ENCODE results near the gene DCTN2.
"Not testable (repeated sequence)": the region's sequence is repeated elsewhere in the genome, so short reads cannot be mapped to it uniquely, and the experiment has no call there.

DCTN2 gene

GRCh38 chr12:57513677-57514076 is 33.3 kb downstream of the DCTN2 start:
- not testable (repeated sequence) for DNase-seq

- DNase-seq, result no peak
Measured at GRCh38 chr12:57513266-57513665, 33.7 kb downstream of the DCTN2 start.

DNA sequence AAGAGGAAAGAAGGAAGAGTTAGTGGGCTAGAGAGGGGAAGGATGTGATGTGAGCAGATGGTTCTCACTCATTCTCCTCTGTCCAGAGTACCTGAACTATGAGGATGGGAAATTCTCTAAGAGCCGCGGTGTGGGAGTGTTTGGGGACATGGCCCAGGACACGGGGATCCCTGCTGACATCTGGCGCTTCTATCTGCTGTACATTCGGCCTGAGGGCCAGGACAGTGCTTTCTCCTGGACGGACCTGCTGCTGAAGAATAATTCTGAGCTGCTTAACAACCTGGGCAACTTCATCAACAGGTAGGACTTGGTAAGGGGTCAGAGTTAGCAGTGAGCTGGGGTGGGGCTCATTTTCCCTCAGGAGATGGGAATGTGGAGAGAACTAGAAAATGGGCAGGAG is 34.3 kb downstream of the DCTN2 start:
- DNase-seq, result no peak

DNA sequence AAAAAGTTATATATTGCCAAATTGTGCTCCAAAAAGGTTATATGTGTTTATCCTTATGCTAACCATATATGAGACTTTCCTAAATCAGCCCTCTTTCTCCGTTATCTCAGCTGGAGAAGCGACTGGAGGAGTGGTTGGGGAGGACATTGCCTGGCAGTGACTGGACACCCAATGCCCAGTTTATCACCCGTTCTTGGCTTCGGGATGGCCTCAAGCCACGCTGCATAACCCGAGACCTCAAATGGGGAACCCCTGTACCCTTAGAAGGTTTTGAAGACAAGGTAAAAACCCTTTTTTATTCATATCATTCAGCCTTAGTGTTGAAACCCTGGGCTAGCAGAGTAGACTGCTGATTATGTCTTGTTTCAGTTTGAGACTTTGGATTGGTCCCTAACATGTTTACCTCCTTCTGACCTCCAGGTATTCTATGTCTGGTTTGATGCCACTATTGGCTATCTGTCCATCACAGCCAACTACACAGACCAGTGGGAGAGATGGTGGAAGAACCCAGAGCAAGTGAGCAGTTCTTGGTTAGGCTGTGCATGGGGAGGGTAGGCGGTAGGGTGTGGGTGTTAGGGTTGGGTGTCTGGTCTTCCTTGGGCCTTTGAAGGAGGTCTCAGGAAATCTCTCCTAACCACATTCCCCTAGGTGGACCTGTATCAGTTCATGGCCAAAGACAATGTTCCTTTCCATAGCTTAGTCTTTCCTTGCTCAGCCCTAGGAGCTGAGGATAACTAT is 35.2 kb downstream of the DCTN2 start:
- no peak for DNase-seq

DNA sequence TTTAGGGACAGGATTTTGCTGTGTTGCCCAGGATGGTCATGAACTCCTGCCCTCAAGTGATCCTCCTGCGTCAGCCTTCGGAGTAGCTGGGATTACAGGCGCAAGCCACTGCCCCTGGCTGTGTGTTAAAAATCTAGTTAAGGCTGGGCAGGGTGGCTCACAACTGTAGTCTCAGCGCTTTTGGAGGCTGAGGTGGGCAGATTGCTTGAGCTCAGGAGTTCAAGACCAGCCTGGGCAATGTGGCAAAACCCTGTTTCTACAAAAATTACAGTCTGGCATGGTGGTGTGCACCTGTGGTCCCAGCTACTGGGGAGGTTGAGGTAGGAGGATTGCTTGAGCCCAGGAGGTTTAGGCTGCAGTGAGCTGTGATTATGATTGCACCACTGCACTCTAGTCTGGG is 35.8 kb downstream of the DCTN2 start:
- no peak for DNase-seq

DNA sequence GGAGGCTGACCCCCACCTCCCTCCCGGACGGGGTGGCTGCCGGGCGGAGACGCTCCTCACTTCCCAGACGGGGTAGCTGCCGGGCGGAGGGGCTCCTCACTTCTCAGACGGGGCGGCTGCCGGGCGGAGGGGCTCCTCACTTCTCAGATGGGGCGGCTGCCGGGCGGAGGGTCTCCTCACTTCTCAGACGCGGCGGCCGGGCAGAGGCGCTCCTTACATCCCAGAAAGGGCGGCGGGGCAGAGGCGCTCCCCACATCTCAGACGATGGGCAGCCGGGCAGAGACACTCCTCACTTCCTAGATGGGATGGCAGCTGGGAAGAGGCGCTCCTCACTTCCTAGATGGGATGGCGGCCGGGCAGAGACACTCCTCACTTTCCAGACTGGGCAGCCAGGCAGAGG is 39.2 kb downstream of the DCTN2 start:
- not testable (repeated sequence) for DNase-seq

GRCh38 chr12:57506541-57506940 is 40.5 kb downstream of the DCTN2 start:
- not testable (repeated sequence) for DNase-seq

GRCh38 chr12:57502311-57502969 is 44.6 kb downstream of the DCTN2 start:
- not testable (repeated sequence) for DNase-seq

DNA sequence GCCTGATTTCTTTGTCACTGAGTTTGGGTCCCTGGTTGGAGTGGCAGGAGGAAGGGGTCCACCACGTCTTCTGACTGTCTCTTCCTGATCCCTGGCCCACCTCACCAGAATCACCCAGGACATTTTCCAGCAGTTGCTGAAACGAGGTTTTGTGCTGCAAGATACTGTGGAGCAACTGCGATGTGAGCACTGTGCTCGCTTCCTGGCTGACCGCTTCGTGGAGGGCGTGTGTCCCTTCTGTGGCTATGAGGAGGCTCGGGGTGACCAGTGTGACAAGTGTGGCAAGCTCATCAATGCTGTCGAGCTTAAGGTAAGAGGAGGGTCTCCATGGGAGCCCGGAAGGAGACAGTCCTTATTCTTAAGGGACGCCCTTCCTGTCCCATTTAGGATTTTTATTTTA is 46.8 kb downstream of the DCTN2 start:
- DNase-seq, result no peak

- no peak for DNase-seq
Measured at GRCh38 chr12:57498571-57498970, 48.4 kb downstream of the DCTN2 start.

DNA sequence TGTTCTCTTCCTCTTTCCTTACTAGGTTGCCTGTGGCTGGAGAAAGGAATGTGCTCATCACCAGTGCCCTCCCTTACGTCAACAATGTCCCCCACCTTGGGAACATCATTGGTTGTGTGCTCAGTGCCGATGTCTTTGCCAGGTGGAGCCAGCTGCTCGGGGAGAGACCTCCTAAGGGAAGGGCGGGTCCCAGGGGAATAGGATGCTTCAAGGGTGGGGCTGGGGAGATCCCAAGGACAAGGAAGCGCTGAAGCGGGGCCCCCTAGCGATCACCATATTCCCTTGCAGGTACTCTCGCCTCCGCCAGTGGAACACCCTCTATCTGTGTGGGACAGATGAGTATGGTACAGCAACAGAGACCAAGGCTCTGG is 48.9 kb downstream of the DCTN2 start:
- DNase-seq, result no peak

- no peak for DNase-seq
Measured at GRCh38 chr12:57497223-57498131, 49.5 kb downstream of the DCTN2 start.

DNA sequence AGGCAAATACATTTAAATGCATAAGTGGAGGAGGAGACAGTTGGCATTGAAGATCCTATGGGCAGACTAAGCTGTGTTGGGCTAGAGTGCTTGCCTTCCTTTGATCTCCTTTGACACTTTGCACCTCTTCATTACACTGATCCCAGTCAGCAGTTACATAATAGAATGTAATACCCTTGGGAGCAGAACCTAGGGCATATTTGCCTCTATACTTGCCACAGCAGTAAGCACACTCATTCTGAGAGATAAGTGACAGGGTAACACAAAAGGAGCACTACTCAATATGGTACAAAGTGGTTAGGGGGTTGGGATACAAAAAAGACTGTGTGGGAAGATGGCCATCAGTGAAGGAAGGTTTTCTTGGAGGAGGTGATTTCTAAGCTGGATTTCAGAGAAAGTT is 50.2 kb downstream of the DCTN2 start:
- no peak for DNase-seq

- DNase-seq, result not testable (repeated sequence)
Measured at GRCh38 chr12:57495051-57495701, 51.8 kb downstream of the DCTN2 start.

DNA sequence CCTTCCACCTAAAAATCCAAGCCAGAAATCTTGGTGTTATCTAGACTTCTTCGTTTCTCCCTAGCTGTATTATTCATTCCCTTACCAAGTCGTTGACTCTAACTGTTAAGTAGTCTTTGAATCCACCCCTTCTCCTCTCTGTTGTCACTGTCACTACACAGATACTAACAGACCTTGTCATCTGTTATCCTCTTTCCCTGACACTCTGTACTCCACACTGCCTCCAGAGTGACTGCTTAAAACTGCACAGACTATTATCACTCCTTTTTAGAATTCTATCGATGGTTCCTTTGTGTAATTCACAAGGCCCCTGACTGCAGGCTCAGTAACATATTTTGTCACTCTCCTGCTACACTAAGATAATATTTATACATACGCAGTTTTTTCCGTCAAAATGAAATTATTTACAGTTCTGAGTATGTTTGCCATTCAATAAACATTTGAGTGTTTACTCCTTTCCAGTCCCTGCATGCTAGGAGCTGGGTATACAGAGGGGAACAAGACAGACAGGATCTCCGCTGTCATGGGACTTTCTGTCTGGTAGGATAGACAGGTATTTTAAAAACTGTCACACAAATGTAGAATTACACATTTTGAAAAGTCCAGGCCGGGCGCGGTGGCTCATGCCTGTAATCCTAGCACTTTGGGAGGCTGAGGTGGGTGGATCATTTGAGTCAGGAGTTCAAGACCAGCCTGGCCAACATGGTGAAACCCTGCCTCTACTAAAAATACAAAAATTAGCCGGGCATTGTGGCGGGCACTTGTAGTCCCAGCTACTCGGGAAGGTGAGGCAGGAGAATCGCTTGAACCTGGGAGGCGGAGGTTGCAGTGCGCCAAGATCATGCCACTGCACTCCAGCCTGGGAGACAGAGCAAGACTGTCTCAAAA is 55.4 kb downstream of the DCTN2 start:
- DNase-seq, result no peak

DNA sequence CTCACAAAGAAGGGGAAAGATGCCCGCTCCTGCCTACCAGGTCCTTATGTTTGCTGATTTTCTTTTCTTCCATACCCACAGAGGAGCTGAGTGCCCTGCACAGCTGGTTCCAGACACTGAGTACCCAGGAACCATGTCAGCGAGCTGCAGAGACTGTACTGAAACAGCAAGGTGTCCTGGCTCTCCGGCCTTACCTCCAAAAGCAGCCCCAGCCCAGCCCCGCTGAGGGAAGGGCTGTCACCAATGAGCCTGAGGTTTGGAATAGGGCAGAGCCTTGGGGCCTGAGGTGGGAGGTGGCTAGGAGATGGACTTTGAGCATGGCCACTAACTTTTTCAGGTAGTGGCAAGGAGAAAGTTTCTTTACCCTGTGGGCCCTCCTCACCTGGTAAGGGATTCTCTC is 56.9 kb downstream of the DCTN2 start:
- DNase-seq, result no peak

DNA sequence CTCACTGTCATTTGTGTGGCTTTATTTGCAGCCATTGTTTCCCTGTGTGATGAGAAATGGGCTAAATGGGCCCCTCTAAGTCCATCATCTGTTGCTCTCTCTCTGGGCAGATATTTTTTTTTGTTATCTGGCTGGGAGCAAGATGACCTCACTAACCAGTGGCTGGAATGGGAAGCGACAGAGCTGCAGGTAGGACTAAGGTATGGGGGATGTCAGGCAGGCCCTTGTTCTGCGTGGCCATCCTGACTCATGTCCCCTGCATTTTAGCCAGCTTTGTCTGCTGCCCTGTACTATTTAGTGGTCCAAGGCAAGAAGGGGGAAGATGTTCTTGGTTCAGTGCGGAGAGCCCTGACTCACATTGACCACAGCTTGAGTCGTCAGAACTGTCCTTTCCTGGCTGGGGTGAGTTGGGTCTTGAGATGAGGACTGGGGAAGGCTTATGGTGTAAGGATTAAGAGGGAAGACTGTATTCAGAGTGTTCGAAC is 57.8 kb downstream of the DCTN2 start:
- no peak for DNase-seq

- DNase-seq, result no peak
Measured at GRCh38 chr12:57488402-57489156, 58.4 kb downstream of the DCTN2 start.

DNA sequence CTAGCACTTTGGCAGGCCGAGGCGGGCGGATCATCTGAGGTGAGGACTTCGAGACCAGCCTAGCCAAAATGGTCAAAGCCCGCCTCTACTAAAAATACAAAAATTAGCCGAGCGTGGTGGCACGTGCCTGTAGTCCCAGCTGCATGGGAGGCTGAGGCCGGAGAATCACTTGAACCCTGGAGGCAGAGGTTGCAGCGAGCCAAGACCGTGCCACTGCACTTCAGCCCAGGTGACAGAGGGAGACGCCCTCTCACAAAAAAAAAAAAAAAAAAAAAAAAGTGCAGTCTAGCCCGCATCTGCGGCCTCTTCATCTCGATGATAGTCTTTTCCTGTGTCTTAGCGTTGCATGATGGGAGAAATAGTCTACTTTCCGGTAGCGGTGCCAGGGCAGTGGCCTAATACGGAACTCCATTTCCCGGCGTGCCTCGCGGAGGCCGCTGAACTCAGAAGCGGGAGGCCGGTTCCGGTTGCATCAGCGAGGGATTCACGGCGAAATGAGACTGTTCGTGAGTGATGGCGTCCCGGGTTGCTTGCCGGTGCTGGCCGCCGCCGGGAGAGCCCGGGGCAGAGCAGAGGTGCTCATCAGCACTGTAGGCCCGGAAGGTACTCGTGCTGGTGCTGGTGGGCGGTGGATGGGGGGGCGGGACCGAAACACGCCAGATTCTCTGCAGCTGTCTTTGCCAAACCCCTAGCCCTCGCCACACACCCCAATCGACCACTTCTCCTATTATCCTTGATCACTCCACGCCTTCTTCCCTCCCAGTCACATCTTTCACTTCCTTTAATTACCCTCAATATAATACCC is 59.2 kb downstream of the DCTN2 start, which contains the start of gene MARS1:
Gene MARS1 (plus strand): TSS at position 472 of the 805 bp plus-strand sequence. CDS start 23 bp downstream, at position 495.
- DNase-seq, result peak; percentile 83

- DNase-seq, result no peak
Measured at GRCh38 chr12:57487055-57487596, 59.9 kb downstream of the DCTN2 start.

All from activated T-cell treated with anti-CD3 and anti-CD28 coated beads for 4 hours (primary cell).